ENCODE results near the gene S1PR3.

GRCh38 chr9:89011683-89012082 is 20.4 kb downstream of the S1PR3 start:
- TF ChIP-seq EZH2 (IDR thresholded peaks at IDR 0.05; ENCODE audit: low read depth) = no peak
- TF ChIP-seq CTCF (conservative IDR thresholded peaks at IDR 0.05) = no peak

All from PC-9 (cell line).